Activated CD4-positive, alpha-beta T cell treated with anti-CD3 and anti-CD28 coated beads for 36 hours (primary cell): ENCODE data around the gene MMP2. TPM values are rescaled to one million over a fixed set of nuclear protein-coding genes. Genes with fewer than 3 reads are reported as not detected.

ENCODE experiments used
- ATAC-seq: fragments of 200-7000 bp; cut with Tn5 transposase; one replicate; pipeline ENCODE4 v1.10.0; 2021; ENCODE audit warnings: mild to moderate bottlenecking, moderate library complexity
- CTCF ChIA-PET: fragments of 350-600 bp; sonication (Branson Sonifier 250); formaldehyde crosslinking; loops from one replicate; lab custom pipeline; 2021; ENCODE audit warnings: antibody characterized with exemption; lab: Charles Lee
- POLR2A ChIA-PET: fragments of 350-600 bp; sonication (Branson Sonifier 250); formaldehyde crosslinking; loops from one replicate; lab custom pipeline; 2021; ENCODE audit warnings: antibody characterized with exemption, inconsistent platforms; lab: Charles Lee
- DNase-seq: peaks from one replicate; pipeline ENCODE4 v3.0.0-alpha.2; 2020
- H3K27ac Mint-ChIP-seq: one replicate; pipeline ENCODE4 v1.8.0; 2021; ENCODE audit warnings: mixed read lengths
- H3K27me3 Mint-ChIP-seq: one replicate; pipeline ENCODE4 v1.8.0; 2021; ENCODE audit warnings: mixed read lengths
- H3K36me3 Mint-ChIP-seq: one replicate; pipeline ENCODE4 v1.8.0; 2021; ENCODE audit warnings: low read depth, mixed read lengths
- H3K4me1 Mint-ChIP-seq: one replicate; pipeline ENCODE4 v1.8.0; 2021; ENCODE audit warnings: mixed read lengths
- H3K4me3 Mint-ChIP-seq: one replicate; pipeline ENCODE4 v1.8.0; 2021; ENCODE audit warnings: mild to moderate bottlenecking, moderate library complexity, mixed read lengths
- H3K9me3 Mint-ChIP-seq: one replicate; pipeline ENCODE4 v1.8.0; 2021; ENCODE audit warnings: low read depth, mixed read lengths
- intact Hi-C, 2 experiments: fragments of 100-400 bp; cut with DNase I in 1 of 2; cut with micrococcal nuclease in 1 of 2; formaldehyde crosslinking; loops; one replicate each; pipeline versions ENCODE4 v1.14.2 to v1.15.1; 2022 to 2024; cut with DNase I, micrococcal nuclease
- total RNA-seq, 2 experiments: library from RNA; stranded (reverse); gene quantifications; one replicate each; pipeline ENCODE4 v1.2.3, GENCODE V29; 2021

The MMP2 gene
- total RNA-seq, 2 experiments from 2014 or later: not detected

- Mint-ChIP-seq H3K27me3 (peaks cover 19% of the 10 kb centered on the region), H3K4me1 (peaks cover 18% of the 10 kb centered on the region), H3K4me3 (no peak overlapping the region), H3K36me3 (no peaks in the 10 kb centered on the region), H3K9me3 (peaks cover 2% of the 10 kb centered on the region), H3K27ac (no peak overlapping the region)
- intact Hi-C loops: loop anchor here (2.0 to 10.0 kb wide), 6 partner anchors 39 to 887 kb away; partner anchors contain the start of genes GNAO1 (in 1 of the 2) and LPCAT2 (in 1 of the 2)
- ChIA-PET CTCF (interaction anchor here (3.7 kb wide), 1 partner anchor 233 kb away, joined by 18 read pairs; no protein-coding TSS in a partner anchor), POLR2A (no interaction called here)
- DNase-seq (no peak), ATAC-seq (no peak)
These were observed 9.0 kb upstream of the MMP2 start for GRCh38 chr16:55469821-55470532.

GRCh38 chr16:55470533-55471371, 8.2 kb upstream of the MMP2 start:
- peak overlapping the region; percentile 62 for H3K27ac Mint-ChIP-seq
- peaks cover 16% of the 10 kb centered on the region for H3K27me3 Mint-ChIP-seq
- ATAC-seq: peak; percentile 23
- intact Hi-C loops: loop anchor here in 1 of 2 experiments (1.0 to 5.0 kb wide), 4 partner anchors 30 to 887 kb away; partner anchors contain the start of gene LPCAT2
- CTCF ChIA-PET: interaction anchor here (0.7 to 3.7 kb wide), 3 partner anchors 9 to 232 kb away, joined by 4 to 18 read pairs (median 5); no protein-coding TSS in a partner anchor
- POLR2A ChIA-PET: interaction anchor here (0.6 kb wide), 1 partner anchor 1464 kb away, joined by 3 read pairs; no protein-coding TSS in a partner anchor
- peaks cover 18% of the 10 kb centered on the region for H3K4me1 Mint-ChIP-seq
- no peak for DNase-seq
- H3K9me3 Mint-ChIP-seq: peaks cover 2% of the 10 kb centered on the region
- no peak overlapping the region for H3K4me3 Mint-ChIP-seq
- no peaks in the 10 kb centered on the region for H3K36me3 Mint-ChIP-seq

- ChIA-PET CTCF (interaction anchor here (0.7 to 3.7 kb wide), 6 partner anchors 8 to 281 kb away, joined by 3 to 18 read pairs (median 4); no protein-coding TSS in a partner anchor), POLR2A (interaction anchor here (0.6 to 0.7 kb wide), 2 partner anchors 102 to 1463 kb away, joined by 3 read pairs; no protein-coding TSS in a partner anchor)
- peaks cover 18% of the 10 kb centered on the region for H3K4me1 Mint-ChIP-seq
- ATAC-seq: peak; percentile 99
- peak; percentile 58 for DNase-seq
- intact Hi-C loops: loop anchor here in 1 of 2 experiments (1.0 to 5.0 kb wide), 4 partner anchors 29 to 886 kb away; partner anchors contain the start of gene LPCAT2
- peak overlapping the region; percentile 62 for H3K27ac Mint-ChIP-seq
- H3K27me3 Mint-ChIP-seq: peaks cover 18% of the 10 kb centered on the region
- peaks cover 2% of the 10 kb centered on the region for H3K9me3 Mint-ChIP-seq
- H3K36me3 Mint-ChIP-seq: no peaks in the 10 kb centered on the region
- H3K4me3 Mint-ChIP-seq: no peak overlapping the region
These were observed 7.4 kb upstream of the MMP2 start for GRCh38 chr16:55471448-55472097.

- no peak for ATAC-seq
- no peak overlapping the region for H3K27ac Mint-ChIP-seq
- DNase-seq: no peak
- intact Hi-C loops: loop anchor here in 1 of 2 experiments (5.0 kb wide), 1 partner anchor 884 kb away; no protein-coding TSS in a partner anchor
- peaks cover 18% of the 10 kb centered on the region for H3K4me1 Mint-ChIP-seq
- no peak overlapping the region for H3K4me3 Mint-ChIP-seq
- H3K27me3 Mint-ChIP-seq: peaks cover 32% of the 10 kb centered on the region
- no peaks in the 10 kb centered on the region for H3K36me3 Mint-ChIP-seq
- ChIA-PET CTCF (interaction anchor here (2.1 kb wide), 1 partner anchor 9 kb away, joined by 11 read pairs; no protein-coding TSS in a partner anchor), POLR2A (no interaction called here)
- H3K9me3 Mint-ChIP-seq: peaks cover 2% of the 10 kb centered on the region
These were observed 5.4 kb upstream of the MMP2 start for GRCh38 chr16:55473587-55473986.

- intact Hi-C loops: loop anchor here in 1 of 2 experiments (5.0 kb wide), 1 partner anchor 882 kb away; no protein-coding TSS in a partner anchor
- Mint-ChIP-seq H3K36me3 (no peaks in the 10 kb centered on the region), H3K4me3 (no peak overlapping the region), H3K9me3 (peaks cover 2% of the 10 kb centered on the region), H3K4me1 (peaks cover 19% of the 10 kb centered on the region), H3K27me3 (peaks cover 35% of the 10 kb centered on the region), H3K27ac (no peak overlapping the region)
- ATAC-seq (no peak), DNase-seq (no peak)
- ChIA-PET CTCF (interaction anchor here (0.8 kb wide), 1 partner anchor 10 kb away, joined by 3 read pairs; no protein-coding TSS in a partner anchor), POLR2A (no interaction called here)
These were observed 4.2 kb upstream of the MMP2 start for GRCh38 chr16:55474821-55475220.

- ChIA-PET POLR2A (no interaction called here), CTCF (no interaction called here)
- Mint-ChIP-seq H3K4me3 (no peak overlapping the region), H3K27ac (no peak overlapping the region), H3K27me3 (peaks cover 44% of the 10 kb centered on the region), H3K36me3 (no peaks in the 10 kb centered on the region), H3K4me1 (peaks cover 19% of the 10 kb centered on the region), H3K9me3 (peaks cover 2% of the 10 kb centered on the region)
- ATAC-seq (no peak), DNase-seq (no peak)
- intact Hi-C loops: no loop called here
These were observed 3.1 kb upstream of the MMP2 start for GRCh38 chr16:55475919-55476318.

GRCh38 chr16:55476625-55477533, 2.1 kb upstream of the MMP2 start:
- no peak for DNase-seq
- no peak overlapping the region for H3K27ac Mint-ChIP-seq
- intact Hi-C loops: no loop called here
- no peaks in the 10 kb centered on the region for H3K36me3 Mint-ChIP-seq
- H3K27me3 Mint-ChIP-seq: peaks cover 46% of the 10 kb centered on the region
- POLR2A ChIA-PET: no interaction called here
- peaks cover 10% of the 10 kb centered on the region for H3K4me1 Mint-ChIP-seq
- H3K9me3 Mint-ChIP-seq: no peaks in the 10 kb centered on the region
- CTCF ChIA-PET: interaction anchor here (0.8 to 1.5 kb wide), 2 partner anchors 12 to 58 kb away, joined by 3 to 4 read pairs; no protein-coding TSS in a partner anchor
- no peak for ATAC-seq
- no peak overlapping the region for H3K4me3 Mint-ChIP-seq

- H3K27ac Mint-ChIP-seq: no peak overlapping the region
- intact Hi-C loops: no loop called here
- CTCF ChIA-PET: interaction anchor here (0.8 to 1.5 kb wide), 2 partner anchors 13 to 57 kb away, joined by 3 to 4 read pairs; no protein-coding TSS in a partner anchor
These were observed 1.3 kb upstream of the MMP2 start for GRCh38 chr16:55477736-55478135.

GRCh38 chr16:55479430-55480140, 587 bp downstream of the MMP2 start:
- intact Hi-C loops: no loop called here
- H3K4me1 Mint-ChIP-seq: peaks cover 2% of the 10 kb centered on the region
- H3K4me3 Mint-ChIP-seq: no peak overlapping the region
- H3K27me3 Mint-ChIP-seq: peaks cover 41% of the 10 kb centered on the region
- ATAC-seq (no peak), DNase-seq (no peak)
- POLR2A ChIA-PET: no interaction called here
- no peaks in the 10 kb centered on the region for H3K36me3 Mint-ChIP-seq
- CTCF ChIA-PET: interaction anchor here (0.7 kb wide), 1 partner anchor 10 kb away, joined by 3 read pairs; no protein-coding TSS in a partner anchor
- no peaks in the 10 kb centered on the region for H3K9me3 Mint-ChIP-seq
- H3K27ac Mint-ChIP-seq: no peak overlapping the region

More at GRCh38 chr16:55477736-55478135, 1.3 kb upstream of the MMP2 start:
- peaks cover 46% of the 10 kb centered on the region for H3K27me3 Mint-ChIP-seq
- POLR2A ChIA-PET: no interaction called here
- no peak overlapping the region for H3K4me3 Mint-ChIP-seq
- no peak for ATAC-seq
- H3K36me3 Mint-ChIP-seq: no peaks in the 10 kb centered on the region
- no peaks in the 10 kb centered on the region for H3K9me3 Mint-ChIP-seq
- peaks cover 5% of the 10 kb centered on the region for H3K4me1 Mint-ChIP-seq
- no peak for DNase-seq
